Keratinocyte (primary cell): Measurements from ENCODE around the gene B3GNT8. TPM values are rescaled to one million over a fixed set of nuclear protein-coding genes. Genes with fewer than 3 reads are reported as not detected.

Source experiments
- DNase-seq: peaks from one replicate; pipeline ENCODE4 v3.0.0-alpha.2; 2011; ENCODE audit warnings: low read depth, missing footprints, low spot score
- FAIRE-seq: peaks from 2 replicates; lab custom pipeline; 2011; peaks lifted over from hg19 to GRCh38; lab: Jason Lieb, UNC
- H2AFZ ChIP-seq: 2 replicates; pipeline ENCODE4 v1.6.0; 2012; ENCODE audit warnings: low read length, control low read depth, inconsistent platforms; ENCODE audit not compliant: control insufficient read depth
- H3K27ac ChIP-seq: 2 replicates; pipeline ENCODE4 v1.5.1; 2011; ENCODE audit warnings: low read length; ENCODE audit not compliant: control insufficient read depth, insufficient read depth
- H3K27me3 ChIP-seq: 3 replicates; pipeline ENCODE4 v1.6.0; 2011; ENCODE audit warnings: low read length; ENCODE audit not compliant: control insufficient read depth, insufficient read depth; ENCODE audit errors: extremely low read depth
- H3K36me3 ChIP-seq, 2 experiments: 2 replicates in 1 of 2; 3 replicates in 1 of 2; pipeline ENCODE4 v1.5.1; 2011; ENCODE audit warnings: low read length in 2 of 2, mild to moderate bottlenecking in 1 of 2; ENCODE audit not compliant: control insufficient read depth in 2 of 2, insufficient read depth in 2 of 2; ENCODE audit errors: extremely low read depth in 1 of 2
- H3K4me1 ChIP-seq: 3 replicates; pipeline ENCODE4 v1.5.1; 2011; ENCODE audit warnings: low read length; ENCODE audit not compliant: control insufficient read depth, insufficient read depth; ENCODE audit errors: extremely low read depth
- H3K4me2 ChIP-seq: 3 replicates; pipeline ENCODE4 v1.6.0; 2011; ENCODE audit warnings: low read depth, low read length; ENCODE audit not compliant: control insufficient read depth, insufficient read depth; ENCODE audit errors: extremely low read depth
- H3K4me3 ChIP-seq, 3 experiments: fragments of 200-600 bp in 1 of 3; sonication (generic) in 1 of 3; 2 replicates in 2 of 3; 3 replicates in 1 of 3; pipeline ENCODE4 v1.5.1; 2011 to 2016; ENCODE audit warnings: low read length in 3 of 3, mild to moderate bottlenecking in 3 of 3, control low read depth in 2 of 3, inconsistent platforms in 1 of 3, low read depth in 1 of 3, mixed read lengths in 1 of 3, mixed run types in 1 of 3, moderate library complexity in 1 of 3; ENCODE audit not compliant: control insufficient read depth in 2 of 3, insufficient read depth in 2 of 3; ENCODE audit errors: extremely low read depth in 1 of 3
- H3K79me2 ChIP-seq: 2 replicates; pipeline ENCODE4 v1.6.0; 2012; ENCODE audit warnings: low read length; ENCODE audit not compliant: control insufficient read depth, insufficient read depth
- H3K9ac ChIP-seq: 3 replicates; pipeline ENCODE4 v1.6.0; 2011; ENCODE audit warnings: low read length; ENCODE audit not compliant: control insufficient read depth, insufficient read depth; ENCODE audit errors: extremely low read depth
- H3K9me1 ChIP-seq: 3 replicates; pipeline ENCODE4 v1.6.0; 2011; ENCODE audit warnings: low read length; ENCODE audit not compliant: control insufficient read depth, insufficient read depth; ENCODE audit errors: extremely low read depth
- H3K9me3 ChIP-seq: 2 replicates; pipeline ENCODE4 v1.5.1; 2012; ENCODE audit warnings: low read depth, low read length; ENCODE audit not compliant: control insufficient read depth
- H4K20me1 ChIP-seq: 3 replicates; pipeline ENCODE4 v1.6.0; 2011; ENCODE audit warnings: low read length; ENCODE audit not compliant: control insufficient read depth, insufficient read depth; ENCODE audit errors: extremely low read depth
- EZH2 ChIP-seq: IDR thresholded peaks from one replicate; pipeline ENCODE4 v1.6.1; 2012; ENCODE audit warnings: inconsistent platforms, mild to moderate bottlenecking, low read length, moderate library complexity
- dilution Hi-C: fragments of 300-500 bp; cut with MboI; formaldehyde crosslinking; loops from one replicate; pipeline ENCODE4 v1.7.0; 2020; ENCODE audit warnings: low sequenced_read_pairs; ENCODE audit not compliant: extremely low pct_ligation_motif_present
- polyA plus RNA-seq, 5 experiments: library from polyadenylated mRNA; depleted of rRNA in 3 of 5; stranded (reverse) in 3 of 5; stranded (forward) in 1 of 5; unstranded in 1 of 5; fragments of >200 nt; gene quantifications; 1 replicate in 1 of 5; 2 replicates in 3 of 5; 3 replicates in 1 of 5; pipeline versions ENCODE4 v1.2.1 to v1.2.3, GENCODE V29; 2011 to 2012; ENCODE audit warnings: missing spikeins in 2 of 5, low read depth in 1 of 5, low replicate concordance in 1 of 5
- TF ChIP-seq, protein P1 (sequence below), 3 experiments: IDR thresholded peaks in 1 of 3; conservative IDR thresholded peaks in 1 of 3; optimal IDR thresholded peaks in 1 of 3; 2 replicates in 2 of 3; 3 replicates in 1 of 3; pipeline versions ENCODE3 to v1.5.1; 2011; ENCODE audit warnings: low read length in 3 of 3, mild to moderate bottlenecking in 3 of 3, moderate library complexity in 2 of 3, control low read depth in 1 of 3, inconsistent platforms in 1 of 3; ENCODE audit not compliant: insufficient read depth in 2 of 3; ENCODE audit errors: extremely low read depth in 1 of 3

B3GNT8 gene
- polyA plus RNA-seq, 1 donor (not counting 4 experiments of a cell fraction or from before 2014, with no cell fraction given) = 0.97 TPM

DNA sequence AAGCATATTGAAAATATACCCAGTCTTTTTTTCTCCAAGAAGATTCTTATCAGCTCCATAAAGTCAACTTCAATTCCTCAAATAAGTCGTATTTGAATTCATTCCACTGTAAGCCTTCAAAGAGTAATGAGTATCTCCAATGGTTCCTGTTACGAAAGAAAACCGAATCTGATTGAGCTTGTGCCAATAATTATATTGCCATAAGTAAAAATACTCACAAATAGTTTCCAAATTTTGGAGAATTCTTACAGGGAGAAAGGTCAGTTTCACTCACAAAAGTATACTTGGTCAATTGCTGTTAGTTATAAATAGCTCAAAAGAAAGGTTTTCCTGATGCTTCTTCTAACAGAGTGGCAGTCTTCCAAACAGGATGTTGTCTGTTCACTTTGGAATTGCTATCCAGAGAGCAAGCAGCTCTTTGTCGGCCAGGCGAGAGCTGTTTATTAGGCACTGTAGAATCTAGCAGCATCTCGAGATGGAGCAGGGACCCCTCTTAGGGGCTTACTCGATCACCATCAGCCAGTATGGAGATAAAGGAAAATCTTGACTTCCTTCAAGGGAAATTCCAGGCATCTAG, 29.3 kb upstream of the B3GNT8 start:
- Histone ChIP-seq H3K27ac (no peak overlapping the region), H4K20me1 (no peaks in the 10 kb centered on the region), H3K4me1 (no peaks in the 10 kb centered on the region), H3K9ac (no peak overlapping the region), H2AFZ (no peak overlapping the region), H3K4me2 (no peak overlapping the region), H3K9me1 (no peaks in the 10 kb centered on the region), H3K9me3 (no peaks in the 10 kb centered on the region), H3K4me3 (no peak overlapping the region), H3K79me2 (no peaks in the 10 kb centered on the region), H3K36me3 (no peaks in the 10 kb centered on the region), H3K27me3 (peaks cover 3% of the 10 kb centered on the region)
- dilution Hi-C loops = no loop called here
- FAIRE-seq (peak; percentile 17), DNase-seq (no peak)
- no peak for TF ChIP-seq EZH2
- TF ChIP-seq, protein P1, sequence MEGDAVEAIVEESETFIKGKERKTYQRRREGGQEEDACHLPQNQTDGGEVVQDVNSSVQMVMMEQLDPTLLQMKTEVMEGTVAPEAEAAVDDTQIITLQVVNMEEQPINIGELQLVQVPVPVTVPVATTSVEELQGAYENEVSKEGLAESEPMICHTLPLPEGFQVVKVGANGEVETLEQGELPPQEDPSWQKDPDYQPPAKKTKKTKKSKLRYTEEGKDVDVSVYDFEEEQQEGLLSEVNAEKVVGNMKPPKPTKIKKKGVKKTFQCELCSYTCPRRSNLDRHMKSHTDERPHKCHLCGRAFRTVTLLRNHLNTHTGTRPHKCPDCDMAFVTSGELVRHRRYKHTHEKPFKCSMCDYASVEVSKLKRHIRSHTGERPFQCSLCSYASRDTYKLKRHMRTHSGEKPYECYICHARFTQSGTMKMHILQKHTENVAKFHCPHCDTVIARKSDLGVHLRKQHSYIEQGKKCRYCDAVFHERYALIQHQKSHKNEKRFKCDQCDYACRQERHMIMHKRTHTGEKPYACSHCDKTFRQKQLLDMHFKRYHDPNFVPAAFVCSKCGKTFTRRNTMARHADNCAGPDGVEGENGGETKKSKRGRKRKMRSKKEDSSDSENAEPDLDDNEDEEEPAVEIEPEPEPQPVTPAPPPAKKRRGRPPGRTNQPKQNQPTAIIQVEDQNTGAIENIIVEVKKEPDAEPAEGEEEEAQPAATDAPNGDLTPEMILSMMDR (optimal IDR thresholded peaks at IDR 0.05 in 1 of 3, IDR thresholded peaks at IDR 0.05 in 1 of 3, conservative IDR thresholded peaks at IDR 0.05 in 1 of 3; ENCODE audit: extremely low read depth in 1 of 3, insufficient read depth in 2 of 3, low read length in 3 of 3) = no peak

DNA sequence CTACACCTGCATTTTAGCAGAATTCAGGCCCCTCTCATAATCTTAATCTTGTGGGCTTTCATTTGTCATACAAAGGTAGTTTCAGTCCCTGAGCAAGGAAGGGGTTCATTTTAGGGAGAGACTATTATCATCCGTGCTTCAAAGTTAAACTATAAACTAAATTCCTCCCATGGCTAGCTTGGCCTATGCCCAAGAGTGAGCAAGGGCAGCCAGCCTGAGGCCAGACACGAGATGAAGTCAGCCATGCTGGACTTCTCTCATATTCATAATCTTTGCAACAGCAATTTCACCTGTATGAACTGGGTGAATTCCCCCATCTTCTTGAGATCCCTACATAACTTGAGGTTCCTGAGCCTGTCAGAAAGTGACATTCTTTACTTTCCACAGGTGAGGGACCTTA, 28.8 kb upstream of the B3GNT8 start:
- DNase-seq = no peak
- no peak for FAIRE-seq

More for the DNA sequence above, 28.8 kb upstream of the B3GNT8 start:
- H3K9me3 ChIP-seq = no peaks in the 10 kb centered on the region
- H3K4me1 ChIP-seq = no peaks in the 10 kb centered on the region
- no peak overlapping the region for H3K27ac ChIP-seq
- H3K4me2 ChIP-seq = no peak overlapping the region
- no peaks in the 10 kb centered on the region for H3K36me3 ChIP-seq
- H3K4me3 ChIP-seq = no peak overlapping the region
- no peaks in the 10 kb centered on the region for H3K79me2 ChIP-seq
- H2AFZ ChIP-seq = no peak overlapping the region
- H3K27me3 ChIP-seq = peaks cover 3% of the 10 kb centered on the region
- no peak overlapping the region for H3K9ac ChIP-seq
- H4K20me1 ChIP-seq = no peaks in the 10 kb centered on the region
- H3K9me1 ChIP-seq = no peaks in the 10 kb centered on the region
- TF ChIP-seq, protein P1 (optimal IDR thresholded peaks at IDR 0.05 in 1 of 3, IDR thresholded peaks at IDR 0.05 in 1 of 3, conservative IDR thresholded peaks at IDR 0.05 in 1 of 3; ENCODE audit: extremely low read depth in 1 of 3, insufficient read depth in 2 of 3, low read length in 3 of 3) = no peak
- no peak for TF ChIP-seq EZH2
- dilution Hi-C loops = no loop called here
